Esophagus muscularis mucosa (tissue), 4 donors: ENCODE results near the gene SLC16A5.

ENCODE experiments used
- EP300 ChIP-seq: sonication (generic); formaldehyde crosslinking; IDR thresholded peaks from one replicate; pipeline ENCODE4 v1.6.1; 2017; ENCODE audit warnings: antibody characterized with exemption
- POLR2A ChIP-seq: fragments of 450-650 bp; IDR thresholded peaks from one replicate; pipeline ENCODE4 v1.6.1; 2017; ENCODE audit warnings: antibody characterized with exemption, moderate library complexity, mild to moderate bottlenecking, low read depth
- TF ChIP-seq, protein P1 (sequence below), 3 experiments: fragments of 200-600 bp in 2 of 3; fragments of 450-650 bp in 1 of 3; sonication (generic) in 2 of 3; IDR thresholded peaks; one replicate each; pipeline ENCODE4 v1.5.1; 2017 to 2019; ENCODE audit warnings: antibody characterized with exemption in 3 of 3, mild to moderate bottlenecking in 2 of 3, moderate library complexity in 1 of 3

DNA sequence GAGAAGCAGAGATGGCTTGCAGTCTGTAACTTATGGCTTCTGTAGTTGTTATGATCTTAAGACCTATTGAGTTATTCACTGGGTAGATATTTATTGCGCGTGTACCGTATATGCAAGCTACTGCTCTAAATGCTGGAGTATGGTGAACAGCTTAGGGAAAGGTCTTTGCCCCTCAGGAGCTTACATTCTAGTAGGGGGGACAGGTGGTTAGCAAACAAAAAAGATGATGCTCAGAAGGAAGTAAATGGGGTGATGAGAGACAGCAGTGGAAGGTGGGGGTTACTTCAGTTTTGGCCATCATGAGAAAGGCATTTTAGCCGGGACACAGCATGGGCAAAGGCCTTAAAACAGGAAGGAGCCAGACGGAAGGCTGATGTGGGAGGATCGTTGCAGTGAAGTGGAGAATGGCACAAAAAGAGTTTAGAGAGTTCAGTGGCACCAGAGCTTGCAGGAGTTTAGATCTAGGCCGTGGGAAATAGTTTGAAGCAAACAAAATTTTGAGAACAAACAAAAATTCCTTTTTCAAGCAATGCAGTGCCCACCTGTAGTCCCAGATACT lies 24.1 kb downstream of the SLC16A5 start:
- TF ChIP-seq POLR2A (no peak), EP300 (no peak)
- TF ChIP-seq, protein P1, sequence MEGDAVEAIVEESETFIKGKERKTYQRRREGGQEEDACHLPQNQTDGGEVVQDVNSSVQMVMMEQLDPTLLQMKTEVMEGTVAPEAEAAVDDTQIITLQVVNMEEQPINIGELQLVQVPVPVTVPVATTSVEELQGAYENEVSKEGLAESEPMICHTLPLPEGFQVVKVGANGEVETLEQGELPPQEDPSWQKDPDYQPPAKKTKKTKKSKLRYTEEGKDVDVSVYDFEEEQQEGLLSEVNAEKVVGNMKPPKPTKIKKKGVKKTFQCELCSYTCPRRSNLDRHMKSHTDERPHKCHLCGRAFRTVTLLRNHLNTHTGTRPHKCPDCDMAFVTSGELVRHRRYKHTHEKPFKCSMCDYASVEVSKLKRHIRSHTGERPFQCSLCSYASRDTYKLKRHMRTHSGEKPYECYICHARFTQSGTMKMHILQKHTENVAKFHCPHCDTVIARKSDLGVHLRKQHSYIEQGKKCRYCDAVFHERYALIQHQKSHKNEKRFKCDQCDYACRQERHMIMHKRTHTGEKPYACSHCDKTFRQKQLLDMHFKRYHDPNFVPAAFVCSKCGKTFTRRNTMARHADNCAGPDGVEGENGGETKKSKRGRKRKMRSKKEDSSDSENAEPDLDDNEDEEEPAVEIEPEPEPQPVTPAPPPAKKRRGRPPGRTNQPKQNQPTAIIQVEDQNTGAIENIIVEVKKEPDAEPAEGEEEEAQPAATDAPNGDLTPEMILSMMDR (IDR thresholded peaks at IDR 0.05), result no peak
